Measurements from ENCODE around the gene SUCLG1.

The SUCLG1 gene

DNA sequence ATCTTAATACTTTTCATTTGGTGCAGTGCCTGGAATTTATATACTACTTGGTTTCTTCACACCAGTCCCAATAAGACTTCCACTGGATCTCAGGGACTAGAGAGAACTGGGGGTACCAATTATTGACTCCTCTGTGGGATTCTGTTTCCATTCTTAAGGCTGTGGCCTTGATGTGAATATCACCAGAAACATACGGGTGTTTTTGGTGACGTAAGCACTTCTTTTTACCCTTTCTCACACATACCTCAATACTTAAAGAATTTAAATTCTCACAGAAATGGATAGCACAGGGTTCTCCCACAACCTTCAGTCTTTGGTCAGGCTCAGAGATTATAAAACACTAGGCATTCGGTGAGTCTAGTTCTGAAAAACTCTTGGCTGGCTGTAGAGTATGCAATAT is 84.1 kb downstream of the SUCLG1 start:
- in situ Hi-C loops (cut with MboI; ENCODE audit: low pct_unique_long_range_greater_than_20kb, low sequenced_read_pairs), result no loop called here
- DNase-seq, result no peak

DNA sequence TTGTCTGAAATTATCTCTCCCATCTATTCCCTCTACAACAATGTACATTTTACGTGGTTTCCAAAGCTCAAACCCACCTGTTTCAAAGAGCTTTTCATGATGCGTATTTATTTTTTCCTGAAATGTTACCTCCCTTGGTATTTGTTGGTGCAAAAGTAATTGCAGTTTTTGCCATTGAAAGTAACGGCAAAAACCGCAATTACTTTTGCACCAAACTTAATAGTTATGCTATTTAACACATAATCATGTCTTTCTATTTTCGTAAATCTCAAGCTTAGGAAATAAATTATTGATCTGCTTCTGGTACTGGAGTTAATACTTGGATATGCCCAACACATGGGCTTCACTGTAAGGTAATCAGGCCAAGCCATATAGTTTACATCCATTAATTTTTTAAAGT is 85.2 kb downstream of the SUCLG1 start:
- in situ Hi-C loops (cut with MboI; ENCODE audit: low pct_unique_long_range_greater_than_20kb, low sequenced_read_pairs), result no loop called here
- no peak for DNase-seq

Measured in KBM-7 (cell line).